CD14-positive monocyte (primary cell): ENCODE measurements around the gene HNRNPH1. TPM values are rescaled to one million over a fixed set of nuclear protein-coding genes. Genes with fewer than 3 reads are reported as not detected.

Experiments used
- DNase-seq, 3 donors: peaks; one replicate each; pipeline ENCODE4 v3.0.0-alpha.2; 2011 to 2022
- H2AFZ ChIP-seq: 2 replicates; pipeline ENCODE4 v1.6.0; 2012; ENCODE audit warnings: mild to moderate bottlenecking, low read depth, low read length, inconsistent platforms; ENCODE audit not compliant: insufficient read depth, poor library complexity, severe bottlenecking
- H3K27ac ChIP-seq, 2 donors: 1 replicate in 1 of 2; 2 replicates in 1 of 2; pipeline ENCODE4 v1.5.1; 2012 to 2013; ENCODE audit warnings: low read length in 2 of 2, control low read depth in 1 of 2, inconsistent platforms in 1 of 2, low read depth in 1 of 2, mild to moderate bottlenecking in 1 of 2
- H3K27me3 ChIP-seq, 2 donors: one replicate each; pipeline versions ENCODE4 v1.6.0 to v1.6.1; 2011 to 2013; ENCODE audit warnings: low read length in 2 of 2; ENCODE audit not compliant: control insufficient read depth in 2 of 2, insufficient read depth in 2 of 2
- H3K36me3 ChIP-seq, 2 donors: replicated peaks in 1 of 2; 1 replicate in 1 of 2; 2 replicates in 1 of 2; pipeline versions ENCODE4 v1.5.1 to v1.6.1; 2012 to 2013; ENCODE audit warnings: low read length in 2 of 2, control low read depth in 1 of 2, inconsistent platforms in 1 of 2, mild to moderate bottlenecking in 1 of 2; ENCODE audit not compliant: insufficient read depth in 2 of 2, control insufficient read depth in 1 of 2
- H3K4me1 ChIP-seq, 2 donors: 1 replicate in 1 of 2; 2 replicates in 1 of 2; pipeline versions ENCODE4 v1.5.1 to v1.6.1; 2012 to 2013; ENCODE audit warnings: low read length in 2 of 2, control low read depth in 1 of 2, inconsistent platforms in 1 of 2, mild to moderate bottlenecking in 1 of 2, moderate library complexity in 1 of 2; ENCODE audit not compliant: insufficient read depth in 2 of 2, control insufficient read depth in 1 of 2
- H3K4me2 ChIP-seq: replicated peaks from 2 replicates; pipeline ENCODE3; 2012; ENCODE audit warnings: low read length, moderate library complexity, mild to moderate bottlenecking; ENCODE audit not compliant: poor library complexity, severe bottlenecking; ENCODE audit errors: extremely low read depth
- H3K4me3 ChIP-seq, 3 experiments: fragments of 200-600 bp in 1 of 3; sonication (generic) in 1 of 3; replicated peaks in 1 of 3; 1 replicate in 2 of 3; 2 replicates in 1 of 3; pipeline ENCODE4 v1.5.1; 2011 to 2013; ENCODE audit warnings: low read length in 3 of 3, mild to moderate bottlenecking in 3 of 3, control low read depth in 2 of 3, low read depth in 2 of 3, inconsistent platforms in 1 of 3, moderate library complexity in 1 of 3
- H3K79me2 ChIP-seq: 2 replicates; pipeline ENCODE4 v1.6.0; 2012; ENCODE audit warnings: mild to moderate bottlenecking, control low read depth, inconsistent platforms, low read length, moderate library complexity; ENCODE audit not compliant: insufficient read depth
- H3K9ac ChIP-seq: 2 replicates; pipeline ENCODE4 v1.6.0; 2017; ENCODE audit warnings: low read length, mild to moderate bottlenecking; ENCODE audit not compliant: insufficient read depth, poor library complexity, severe bottlenecking
- H3K9me3 ChIP-seq, 2 donors: replicated peaks in 1 of 2; 1 replicate in 1 of 2; 2 replicates in 1 of 2; pipeline versions ENCODE4 v1.5.1 to v1.6.1; 2012 to 2013; ENCODE audit warnings: low read length in 2 of 2, control low read depth in 1 of 2; ENCODE audit not compliant: control insufficient read depth in 1 of 2, insufficient read depth in 1 of 2
- H4K20me1 ChIP-seq: 2 replicates; pipeline ENCODE4 v1.6.0; 2012; ENCODE audit warnings: mild to moderate bottlenecking, low read length, control low read depth, moderate library complexity; ENCODE audit not compliant: insufficient read depth
- H3K27ac Mint-ChIP-seq, 7 donors: one replicate each; pipeline ENCODE4 v1.8.0; 2020; ENCODE audit warnings: mild to moderate bottlenecking in 7 of 7, mixed read lengths in 7 of 7, moderate library complexity in 6 of 7, inconsistent platforms in 2 of 7
- H3K27me3 Mint-ChIP-seq, 3 donors: one replicate each; pipeline ENCODE4 v1.8.0; 2021 to 2022; ENCODE audit warnings: low read depth in 3 of 3, mild to moderate bottlenecking in 3 of 3, mixed read lengths in 3 of 3, moderate library complexity in 3 of 3, inconsistent platforms in 1 of 3
- H3K36me3 Mint-ChIP-seq, 2 donors: one replicate each; pipeline ENCODE4 v1.8.0; 2020; ENCODE audit warnings: mixed read lengths in 2 of 2, inconsistent platforms in 1 of 2, mild to moderate bottlenecking in 1 of 2
- H3K4me1 Mint-ChIP-seq: one replicate; pipeline ENCODE4 v1.8.0; 2020; ENCODE audit warnings: mild to moderate bottlenecking, mixed read lengths
- H3K4me3 Mint-ChIP-seq, 2 donors: one replicate each; pipeline ENCODE4 v1.8.0; 2020; ENCODE audit warnings: mild to moderate bottlenecking in 2 of 2, mixed read lengths in 2 of 2, moderate library complexity in 1 of 2
- H3K9me3 Mint-ChIP-seq, 7 donors: one replicate each; pipeline ENCODE4 v1.8.0; 2020 to 2022; ENCODE audit warnings: mixed read lengths in 7 of 7, mild to moderate bottlenecking in 6 of 7, moderate library complexity in 6 of 7, inconsistent platforms in 2 of 7
- WGBS: methylation state at CpG from one replicate; pipeline ENCODE4 v1.1.5; 2013; ENCODE audit warnings: missing lambda C conversion rate; ENCODE audit not compliant: insufficient coverage; 5-methylcytosine and 5-hydroxymethylcytosine counted together
- intact Hi-C, 2 donors: fragments of 100-400 bp; cut with micrococcal nuclease; formaldehyde crosslinking; loops; one replicate each; pipeline versions ENCODE4 v1.15.0 to v1.15.1; 2023
- polyA plus RNA-seq, 3 donors: library from polyadenylated mRNA; depleted of rRNA in 1 of 3; unstranded in 2 of 3; stranded (reverse) in 1 of 3; fragments of 300-500 nt in 2 of 3; fragments of >200 nt in 1 of 3; fragmentation: Illumina TruSeq in 2 of 3; gene quantifications; 1 replicate in 2 of 3; 2 replicates in 1 of 3; pipeline ENCODE4 v1.2.3, GENCODE V29; 2012 to 2021
- TF ChIP-seq, protein P1 (sequence below): fragments of 200-600 bp; IDR thresholded peaks from one replicate; pipeline ENCODE4 v1.8.0; 2022; ENCODE audit warnings: antibody characterized with exemption, mild to moderate bottlenecking

Gene HNRNPH1
- polyA plus RNA-seq, 3 donors = 47.4 to 522 (median 51.9) TPM

DNA sequence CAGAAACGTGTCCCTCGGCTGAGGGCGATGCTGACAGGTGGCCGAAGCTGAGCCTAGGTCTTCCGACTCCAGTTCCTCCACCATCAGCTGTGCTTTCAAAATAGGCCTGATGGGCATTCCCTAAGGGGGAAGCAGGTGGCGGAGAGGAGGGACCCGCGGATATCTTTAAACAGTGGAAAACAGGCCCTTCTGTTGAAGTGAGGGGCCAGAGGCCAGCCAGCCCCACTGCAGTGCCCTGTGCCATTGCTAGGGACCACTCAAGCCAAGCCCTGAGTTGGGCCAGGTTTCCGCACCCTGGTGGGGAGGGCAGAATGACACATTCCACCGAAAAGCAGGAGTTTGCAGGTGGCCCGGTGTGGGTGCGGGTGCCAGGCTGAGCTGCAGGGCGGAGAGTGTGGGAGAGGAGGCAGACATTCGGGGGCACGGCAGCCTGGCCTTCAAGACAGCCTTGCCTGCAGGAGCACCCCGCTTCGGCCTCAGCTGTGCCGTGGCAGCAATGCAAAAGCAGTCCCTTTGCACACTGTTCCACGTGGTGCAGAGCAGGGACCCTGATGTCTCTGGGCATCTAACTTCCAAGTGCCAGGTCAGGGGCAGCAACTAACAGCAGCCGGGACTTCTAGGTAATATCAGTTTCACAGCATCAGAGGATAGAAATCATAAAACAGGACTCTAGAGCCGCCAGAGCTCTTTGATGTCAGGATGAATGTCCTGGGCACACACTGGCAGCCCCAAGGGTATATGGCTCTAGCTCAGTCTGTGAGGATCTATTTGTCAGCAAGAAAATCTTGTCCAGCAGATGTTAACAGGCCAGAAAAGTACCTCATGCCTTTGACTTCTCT is 17.2 kb downstream of the HNRNPH1 start:
- H3K4me1 Mint-ChIP-seq = peaks cover 6% of the 10 kb centered on the region
- Histone ChIP-seq H3K27me3 (no peaks in the 10 kb centered on the region), H3K4me3 (no peak overlapping the region), H3K4me1 (no peaks in the 10 kb centered on the region), H4K20me1 (peaks cover 58% of the 10 kb centered on the region), H2AFZ (no peak overlapping the region), H3K27ac (peak overlapping the region in 1 of 2 donors; percentile 14), H3K79me2 (no peaks in the 10 kb centered on the region), H3K9ac (no peak overlapping the region), H3K4me2 (no peak overlapping the region), H3K36me3 (peaks cover 72 to 97% of the 10 kb centered on the region in 2 donors), H3K9me3 (no peaks in the 10 kb centered on the region)
- H3K4me3 Mint-ChIP-seq = no peak overlapping the region
- 95% methylated on average over 14 of the region's 21 CpGs for WGBS
- intact Hi-C loops = no loop called here
- peaks cover 0 to 1% (median 0%) of the 10 kb centered on the region in 7 donors for H3K9me3 Mint-ChIP-seq
- DNase-seq = no peak
- TF ChIP-seq, protein P1, sequence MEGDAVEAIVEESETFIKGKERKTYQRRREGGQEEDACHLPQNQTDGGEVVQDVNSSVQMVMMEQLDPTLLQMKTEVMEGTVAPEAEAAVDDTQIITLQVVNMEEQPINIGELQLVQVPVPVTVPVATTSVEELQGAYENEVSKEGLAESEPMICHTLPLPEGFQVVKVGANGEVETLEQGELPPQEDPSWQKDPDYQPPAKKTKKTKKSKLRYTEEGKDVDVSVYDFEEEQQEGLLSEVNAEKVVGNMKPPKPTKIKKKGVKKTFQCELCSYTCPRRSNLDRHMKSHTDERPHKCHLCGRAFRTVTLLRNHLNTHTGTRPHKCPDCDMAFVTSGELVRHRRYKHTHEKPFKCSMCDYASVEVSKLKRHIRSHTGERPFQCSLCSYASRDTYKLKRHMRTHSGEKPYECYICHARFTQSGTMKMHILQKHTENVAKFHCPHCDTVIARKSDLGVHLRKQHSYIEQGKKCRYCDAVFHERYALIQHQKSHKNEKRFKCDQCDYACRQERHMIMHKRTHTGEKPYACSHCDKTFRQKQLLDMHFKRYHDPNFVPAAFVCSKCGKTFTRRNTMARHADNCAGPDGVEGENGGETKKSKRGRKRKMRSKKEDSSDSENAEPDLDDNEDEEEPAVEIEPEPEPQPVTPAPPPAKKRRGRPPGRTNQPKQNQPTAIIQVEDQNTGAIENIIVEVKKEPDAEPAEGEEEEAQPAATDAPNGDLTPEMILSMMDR = no peak
- H3K27ac Mint-ChIP-seq = peak overlapping the region in 3 of 7 donors; percentile 40 to 57 (median 50)
- H3K36me3 Mint-ChIP-seq = peaks cover 77 to 95% of the 10 kb centered on the region in 2 donors
- H3K27me3 Mint-ChIP-seq = no peaks in the 10 kb centered on the region

DNA sequence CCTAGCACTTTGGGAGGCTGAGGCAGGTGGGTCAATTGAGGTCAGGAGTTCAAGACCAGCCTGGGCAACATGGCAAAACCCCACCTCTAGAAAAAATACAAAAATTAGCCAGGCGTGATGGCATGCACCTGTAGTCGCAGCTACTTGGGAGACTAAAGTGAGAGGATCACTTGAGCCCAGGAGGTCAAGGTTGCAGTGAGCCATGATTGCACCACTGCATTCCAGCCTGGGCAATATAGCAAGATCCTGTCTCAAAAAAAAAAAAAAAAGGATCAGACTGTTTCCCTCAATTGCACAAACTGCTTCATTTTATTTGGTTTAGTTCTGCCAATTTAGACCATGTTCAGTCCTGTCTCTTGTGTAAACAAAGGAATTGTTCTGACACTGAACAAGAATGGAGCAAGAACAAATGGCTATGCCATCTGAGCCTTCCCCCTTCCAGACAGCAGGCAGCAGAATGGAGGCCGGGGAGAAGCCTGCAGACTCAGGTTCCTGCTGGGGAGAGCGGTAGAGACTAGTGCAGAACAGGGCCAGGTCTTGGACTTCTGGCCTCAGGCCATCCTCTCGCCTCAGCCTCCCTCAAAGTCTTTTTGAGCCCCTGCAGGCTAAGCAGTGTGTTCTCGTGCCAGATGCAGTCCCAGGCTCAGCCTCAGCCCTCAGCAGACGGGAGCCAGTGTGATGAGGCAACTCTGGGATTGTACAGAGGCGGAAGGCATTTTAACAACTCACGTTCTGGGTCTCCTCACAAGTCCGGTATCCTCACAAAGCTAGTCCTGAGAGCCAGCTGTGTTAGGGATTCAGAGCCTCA is 18.2 kb downstream of the HNRNPH1 start:
- H3K27ac ChIP-seq = no peak overlapping the region
- no peak overlapping the region for H2AFZ ChIP-seq
- TF ChIP-seq, protein P1 = no peak
- H3K4me2 ChIP-seq = no peak overlapping the region
- intact Hi-C loops = no loop called here
- Mint-ChIP-seq H3K4me3 (no peak overlapping the region), H3K4me1 (peaks cover 7% of the 10 kb centered on the region), H3K27ac (peak overlapping the region in 2 of 7 donors; percentile 1 to 79), H3K36me3 (peaks cover 68 to 93% of the 10 kb centered on the region in 2 donors), H3K9me3 (peaks cover 0 to 1% (median 0%) of the 10 kb centered on the region in 7 donors), H3K27me3 (no peaks in the 10 kb centered on the region)
- H3K79me2 ChIP-seq = no peaks in the 10 kb centered on the region
- peaks cover 61 to 92% of the 10 kb centered on the region in 2 donors for H3K36me3 ChIP-seq
- no peak overlapping the region for H3K4me3 ChIP-seq
- peaks cover 5 to 8% of the 10 kb centered on the region in 2 donors for H3K4me1 ChIP-seq
- WGBS = 74% methylated on average over 7 of the region's 10 CpGs
- H3K9me3 ChIP-seq = no peaks in the 10 kb centered on the region
- H4K20me1 ChIP-seq = peaks cover 50% of the 10 kb centered on the region
- no peak for DNase-seq
- no peak overlapping the region for H3K9ac ChIP-seq
- H3K27me3 ChIP-seq = no peaks in the 10 kb centered on the region
